Activated effector memory CD4-positive, alpha-beta T cell treated with Interleukin-2 at 50 U/mL for 16 hours (primary cell): Measurements from ENCODE around the gene SHLD1.
A peak's percentile ranks its signal among the peaks of the same experiment; 100 is the strongest.
"Not testable (repeated sequence)": the region's sequence is repeated elsewhere in the genome, so short reads cannot be mapped to it uniquely, and the experiment has no call there.

Experiments used
- DNase-seq: peaks from one replicate; pipeline ENCODE4 v3.0.0-alpha.2; 2020

Gene SHLD1

DNA sequence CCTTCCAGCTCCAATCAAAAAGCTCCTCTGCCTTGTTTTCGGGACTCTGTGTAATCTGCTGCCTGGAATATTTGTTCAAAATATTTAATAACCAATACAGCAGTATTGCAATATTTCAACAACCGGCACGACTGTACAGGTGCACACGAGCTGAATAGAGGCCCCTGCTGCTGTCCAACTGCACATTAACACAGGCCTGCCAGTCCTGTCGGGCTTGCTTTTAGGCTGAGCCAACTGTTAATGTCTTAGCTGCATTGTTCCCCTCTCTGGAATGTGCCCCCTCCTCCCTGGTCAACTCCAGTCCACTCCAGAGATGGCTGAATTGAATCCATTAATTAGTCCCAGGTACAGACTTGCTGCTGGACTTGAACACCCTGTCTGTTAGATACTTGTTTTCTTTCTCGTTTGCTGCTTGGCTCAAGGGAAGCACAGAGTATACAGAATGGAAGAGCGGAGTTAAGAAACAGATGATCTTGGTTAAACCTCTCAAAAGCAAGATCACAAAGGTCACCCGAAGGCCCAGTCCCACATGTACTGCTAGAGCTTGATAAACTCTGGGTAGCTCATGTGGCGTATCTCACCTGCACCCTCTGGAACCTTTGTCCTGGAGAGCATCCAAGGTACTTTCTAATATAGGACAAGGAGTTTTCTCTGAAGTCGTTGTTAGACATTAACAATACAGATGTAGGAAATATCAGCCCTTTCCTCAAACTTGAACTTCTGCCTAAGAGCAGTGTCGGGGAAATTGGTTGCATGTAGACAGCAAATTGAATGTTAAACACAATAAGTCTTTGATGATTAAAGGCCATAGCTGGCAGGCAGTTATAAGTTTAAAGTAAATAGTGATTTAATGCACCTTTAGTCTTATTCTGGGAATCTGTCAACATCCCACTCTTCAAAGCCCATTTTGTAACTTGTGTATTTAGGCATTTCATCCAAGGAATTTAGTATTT is 31.9 kb downstream of the SHLD1 start:
- DNase-seq, result no peak

- no peak for DNase-seq
Measured at GRCh38 chr20:5784735-5785134, 34.5 kb downstream of the SHLD1 start.

DNA sequence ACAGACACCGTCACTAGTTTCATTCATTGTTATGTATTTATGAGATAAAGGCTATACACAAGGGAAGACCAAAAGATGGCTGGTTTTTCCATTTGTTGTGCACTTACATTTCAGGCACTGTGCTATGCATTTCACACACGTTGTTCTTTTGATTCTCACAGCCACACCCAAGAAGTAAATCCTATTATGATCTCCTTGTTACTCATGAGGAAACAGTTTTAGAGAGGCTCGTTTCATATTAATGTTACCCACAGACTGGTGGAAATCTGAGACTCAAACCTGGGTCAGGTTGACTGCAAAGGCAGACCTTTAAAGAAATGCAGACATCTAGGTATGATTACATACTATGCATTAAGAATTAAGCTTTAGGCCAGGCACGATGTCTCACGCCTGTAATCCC is 34.9 kb downstream of the SHLD1 start:
- DNase-seq, result no peak

GRCh38 chr20:5786930-5787795 is 37.0 kb downstream of the SHLD1 start:
- no peak for DNase-seq

GRCh38 chr20:5787796-5788165 is 37.6 kb downstream of the SHLD1 start:
- no peak for DNase-seq

DNA sequence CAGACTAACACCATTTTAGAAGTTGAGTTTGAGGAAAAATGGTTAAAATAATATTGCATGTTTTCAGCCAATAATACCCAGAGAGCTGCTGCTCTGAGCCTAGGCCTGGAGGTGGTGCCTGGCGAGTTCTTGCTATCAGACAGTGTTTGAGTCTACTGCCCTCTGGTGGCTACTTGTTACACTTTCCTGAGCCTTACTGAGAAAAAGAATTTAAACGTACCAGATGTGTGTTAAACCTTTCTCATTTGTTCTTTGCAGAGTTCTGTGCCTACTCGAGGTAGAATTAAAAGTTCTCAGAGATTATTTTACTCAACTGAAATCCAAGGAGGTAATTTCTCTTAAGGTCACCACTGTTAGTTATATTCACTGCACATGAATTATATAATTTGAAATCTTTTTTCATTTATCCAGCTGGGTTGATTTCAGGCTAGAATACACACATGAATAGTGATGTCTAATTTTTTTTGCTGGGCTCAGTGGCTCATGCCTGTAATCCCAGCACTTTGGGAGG is 38.2 kb downstream of the SHLD1 start:
- DNase-seq, result peak; percentile 46

DNA sequence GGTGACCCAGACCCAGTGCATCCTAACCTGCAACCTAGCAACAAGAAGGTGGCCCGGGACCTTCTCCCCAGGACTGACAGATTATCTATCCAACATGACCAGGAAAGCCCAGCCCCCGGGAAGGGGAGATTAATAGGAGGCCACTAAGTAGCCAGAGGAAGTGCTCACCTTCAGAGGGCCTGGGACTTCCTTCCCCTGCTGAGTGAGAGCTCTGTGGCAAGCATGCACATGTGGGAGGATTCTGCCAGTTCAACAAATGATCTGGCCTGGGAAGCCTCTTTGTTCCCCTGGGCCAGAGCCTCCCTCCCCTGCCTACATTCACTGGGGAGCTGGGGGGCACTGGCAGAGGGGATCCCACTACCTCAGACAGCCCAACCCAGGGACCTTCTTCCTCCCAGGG is 39.6 kb downstream of the SHLD1 start:
- no peak for DNase-seq

DNA sequence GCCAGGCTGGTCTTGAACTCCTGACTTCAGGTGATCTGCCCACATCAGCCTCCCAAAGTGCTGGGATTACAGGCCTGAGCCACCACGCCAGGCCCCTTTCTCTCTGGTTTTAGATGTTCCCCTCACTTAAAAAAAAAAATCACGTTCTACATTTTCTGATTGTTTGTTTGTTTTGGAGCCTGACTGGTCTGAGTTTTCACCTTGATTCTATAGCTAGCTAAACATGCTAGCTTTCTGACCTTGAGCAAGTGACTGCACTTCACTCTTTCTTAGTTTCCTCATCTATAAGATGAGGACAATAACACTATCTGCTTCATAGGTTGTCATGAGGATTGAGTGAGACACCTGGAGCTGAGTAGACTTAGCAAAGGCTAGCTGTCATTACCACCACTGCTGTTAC is 43.7 kb downstream of the SHLD1 start:
- DNase-seq, result no peak

DNA sequence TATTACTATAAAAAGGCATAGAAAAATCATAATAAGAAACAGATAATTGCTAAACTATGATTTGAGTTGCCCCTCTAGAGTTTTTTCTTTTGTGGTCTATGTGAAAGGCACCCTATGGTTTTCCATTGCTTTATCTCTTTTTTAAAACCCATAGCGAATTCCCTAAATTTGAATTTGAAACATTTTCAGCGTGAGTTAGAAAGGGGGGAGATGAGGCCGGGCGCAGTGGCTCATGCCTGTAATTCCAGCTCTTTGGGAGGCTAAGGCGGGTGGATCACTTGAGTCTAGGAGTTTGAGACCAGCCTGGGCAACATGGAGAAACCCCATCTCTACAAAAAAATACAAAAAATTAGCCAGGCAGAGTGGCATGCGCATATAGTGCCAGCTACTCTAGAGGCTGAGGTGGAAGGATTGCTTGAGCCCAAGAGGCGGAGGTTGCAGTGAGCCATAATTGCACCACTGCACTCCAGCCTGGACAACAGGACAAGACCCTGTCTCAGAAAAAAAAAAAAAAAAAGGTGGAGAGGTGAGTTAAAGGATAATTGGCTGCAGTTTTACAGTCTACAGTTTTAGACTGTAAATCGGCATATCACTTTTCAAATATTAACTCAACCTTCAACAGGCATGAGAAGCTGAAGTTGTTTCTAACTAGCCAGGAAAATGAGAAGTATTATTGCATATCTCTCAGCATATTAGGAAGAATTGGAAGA is 46.3 kb downstream of the SHLD1 start:
- DNase-seq, result no peak

- DNase-seq, result no peak
Measured at GRCh38 chr20:5797165-5797564, 47.0 kb downstream of the SHLD1 start.

DNA sequence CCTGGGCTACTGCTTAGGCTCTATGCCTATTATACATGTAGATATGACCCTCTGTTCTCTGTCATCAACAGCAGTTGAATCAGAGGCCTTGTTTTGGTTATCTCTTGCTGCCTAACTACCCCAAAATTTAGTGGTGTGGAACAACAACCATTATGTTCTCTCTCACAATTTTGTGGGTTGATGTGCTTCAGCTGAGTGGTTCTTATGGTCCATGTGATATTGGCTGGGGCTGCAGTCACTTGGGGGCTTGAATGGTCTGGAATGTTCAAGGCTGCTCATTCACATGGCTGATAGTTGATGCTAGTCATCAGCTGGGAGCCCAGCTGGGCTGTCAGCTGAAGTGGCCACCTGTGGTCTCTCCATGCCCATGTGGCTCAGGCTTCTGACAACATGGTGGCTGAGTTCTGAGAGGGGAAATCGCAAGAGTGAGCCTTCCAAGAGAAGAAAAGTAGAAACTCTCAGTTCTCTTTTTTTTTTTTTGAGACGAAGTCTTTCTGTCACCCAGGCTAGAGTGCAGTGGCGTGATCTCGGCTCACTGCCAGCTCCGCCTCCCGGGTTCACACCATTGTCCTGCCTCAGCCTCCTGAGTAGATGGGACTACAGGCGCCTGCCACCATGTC is 47.8 kb downstream of the SHLD1 start:
- no peak for DNase-seq

DNA sequence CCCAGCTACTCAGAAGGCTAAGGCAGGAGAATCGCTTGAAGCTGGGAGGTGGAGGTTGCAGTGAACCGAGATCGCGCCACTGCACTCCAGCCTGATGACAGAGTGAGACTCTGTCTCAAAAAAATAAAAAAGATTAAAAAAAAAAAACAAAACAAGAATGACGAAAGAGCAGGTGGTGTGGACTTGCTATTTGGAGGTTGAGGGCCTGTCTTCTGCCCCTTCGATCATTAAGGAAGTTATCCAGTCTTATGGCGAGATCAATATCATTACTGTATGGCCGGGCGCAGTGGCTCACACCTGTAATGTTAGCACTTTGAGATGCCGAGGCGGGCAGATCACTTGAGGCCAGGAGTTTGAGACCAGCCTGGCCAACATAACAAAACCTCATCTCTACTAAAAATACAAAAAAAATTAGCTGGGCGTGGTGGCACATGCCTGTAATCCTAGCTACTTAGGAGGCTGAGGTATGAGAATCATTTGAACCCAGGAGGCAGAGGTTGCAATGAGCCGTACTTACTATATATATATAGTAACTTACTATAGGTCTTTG is 53.6 kb downstream of the SHLD1 start:
- DNase-seq, result not testable (repeated sequence)

GRCh38 chr20:5806457-5807263 is 56.5 kb downstream of the SHLD1 start:
- DNase-seq, result no peak

DNA sequence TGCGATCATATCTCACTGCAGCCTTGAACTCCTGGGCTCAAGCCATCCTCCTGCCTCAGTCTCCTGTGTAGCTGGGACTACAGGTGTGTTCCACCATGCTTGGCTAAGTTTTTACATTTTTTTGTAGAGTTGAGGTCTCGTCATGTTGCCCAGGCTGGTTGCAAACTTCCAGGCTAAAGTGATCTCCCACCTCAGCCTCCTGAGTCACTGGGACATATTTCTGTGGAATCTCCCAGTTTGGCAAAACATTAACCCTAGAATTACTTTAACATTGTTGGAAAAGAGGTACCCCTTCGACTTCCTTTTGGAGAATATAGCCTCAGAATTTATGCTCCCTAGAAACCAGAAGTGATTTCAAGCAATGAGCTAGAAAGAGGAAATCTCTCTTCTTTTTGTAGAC is 57.2 kb downstream of the SHLD1 start:
- no peak for DNase-seq

- DNase-seq, result no peak
Measured at GRCh38 chr20:5808901-5809300, 58.7 kb downstream of the SHLD1 start.

GRCh38 chr20:5809495-5809894 is 59.3 kb downstream of the SHLD1 start:
- DNase-seq, result no peak

- DNase-seq, result no peak
Measured at GRCh38 chr20:5810800-5811422, 60.7 kb downstream of the SHLD1 start.

- no peak for DNase-seq
Measured at GRCh38 chr20:5811746-5812145, 61.5 kb downstream of the SHLD1 start.

- DNase-seq, result no peak
Measured at GRCh38 chr20:5818346-5818681, 68.1 kb downstream of the SHLD1 start.

DNA sequence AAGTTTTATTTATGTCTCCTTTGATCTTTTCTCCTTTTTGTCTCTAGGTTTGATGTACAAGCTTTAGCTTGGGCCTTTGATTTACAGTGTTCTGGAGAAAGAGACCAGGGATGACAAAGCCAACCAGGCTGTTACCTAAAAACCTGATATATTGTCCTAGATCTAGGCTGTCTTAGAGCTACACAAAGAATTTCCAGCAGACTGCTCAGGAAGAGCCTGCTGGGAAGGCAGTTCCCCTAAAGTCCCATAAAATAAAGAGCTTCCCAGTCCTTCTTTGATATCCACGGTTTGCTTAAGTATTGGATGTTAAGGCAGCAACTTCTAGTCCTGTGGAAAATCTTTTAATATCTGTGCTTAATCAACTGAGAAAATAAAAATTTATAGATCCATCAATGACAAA is 70.5 kb downstream of the SHLD1 start:
- DNase-seq, result no peak

- DNase-seq, result no peak
Measured at GRCh38 chr20:5821627-5822215, 71.5 kb downstream of the SHLD1 start.
